Fibroblast of lung (primary cell): ENCODE data around the gene ZNRD2. TPM values are rescaled to one million over a fixed set of nuclear protein-coding genes. Genes with fewer than 3 reads are reported as not detected.

Experiments
- DNase-seq, 2 donors: peaks; one replicate each; pipeline versions ENCODE4 v3.0.0 to v3.0.0-alpha.2; 2010; ENCODE audit warnings: low read depth in 2 of 2
- H2AFZ ChIP-seq: 2 replicates; pipeline ENCODE4 v1.5.1; 2012; ENCODE audit warnings: low read length, control low read depth, inconsistent platforms
- H3K27ac ChIP-seq: 2 replicates; pipeline ENCODE4 v1.5.1; 2011; ENCODE audit warnings: low read length, control low read depth; ENCODE audit not compliant: insufficient read depth
- H3K27me3 ChIP-seq: 2 replicates; pipeline ENCODE4 v1.5.1; 2011; ENCODE audit warnings: mild to moderate bottlenecking, low read length; ENCODE audit not compliant: control insufficient read depth, insufficient read depth
- H3K36me3 ChIP-seq: 2 replicates; pipeline ENCODE4 v1.5.1; 2011; ENCODE audit warnings: low read length; ENCODE audit not compliant: control insufficient read depth, insufficient read depth
- H3K4me1 ChIP-seq: 2 replicates; pipeline ENCODE4 v1.5.1; 2011; ENCODE audit warnings: low read length; ENCODE audit not compliant: control insufficient read depth, insufficient read depth; ENCODE audit errors: extremely low read depth
- H3K4me2 ChIP-seq: 2 replicates; pipeline ENCODE4 v1.5.1; 2011; ENCODE audit warnings: low read length, control low read depth; ENCODE audit not compliant: insufficient read depth; ENCODE audit errors: extremely low read depth
- H3K4me3 ChIP-seq, 4 experiments: fragments of 200-600 bp in 1 of 4; sonication (generic) in 1 of 4; replicated peaks in 1 of 4; 2 replicates each; pipeline ENCODE4 v1.5.1; 2011 to 2016; ENCODE audit warnings: low read length in 4 of 4, low read depth in 3 of 4, mild to moderate bottlenecking in 3 of 4, control low read depth in 2 of 4, inconsistent platforms in 1 of 4, mixed read lengths in 1 of 4; ENCODE audit not compliant: insufficient read depth in 1 of 4; ENCODE audit errors: control extremely low read depth in 1 of 4
- H3K79me2 ChIP-seq: 2 replicates; pipeline ENCODE4 v1.5.1; 2012; ENCODE audit warnings: mild to moderate bottlenecking, low read length, inconsistent platforms; ENCODE audit not compliant: control insufficient read depth, insufficient read depth
- H3K9ac ChIP-seq: 2 replicates; pipeline ENCODE4 v1.5.1; 2011; ENCODE audit warnings: mild to moderate bottlenecking, low read length, control low read depth; ENCODE audit not compliant: insufficient read depth
- H3K9me3 ChIP-seq: 2 replicates; pipeline ENCODE4 v1.5.1; 2012; ENCODE audit warnings: low read depth, low read length; ENCODE audit not compliant: control insufficient read depth, insufficient read depth
- H4K20me1 ChIP-seq: 2 replicates; pipeline ENCODE4 v1.5.1; 2011; ENCODE audit warnings: low read length; ENCODE audit not compliant: control insufficient read depth, insufficient read depth; ENCODE audit errors: extremely low read depth
- EZH2 ChIP-seq: IDR thresholded peaks from 2 replicates; pipeline ENCODE4 v1.5.1; 2012; ENCODE audit warnings: low read length, control low read depth, mild to moderate bottlenecking; ENCODE audit errors: missing control alignments
- polyA plus RNA-seq, 2 donors: library from polyadenylated mRNA; depleted of rRNA in 1 of 2; stranded (reverse) in 1 of 2; unstranded in 1 of 2; fragments of >200 nt; gene quantifications; 2 replicates each; pipeline ENCODE4 v1.2.1, GENCODE V29; 2011 to 2012; ENCODE audit warnings: missing spikeins in 1 of 2
- total RNA-seq: library from RNA; depleted of rRNA; stranded (reverse); fragments of >200 nt; gene quantifications from 2 replicates; pipeline ENCODE4 v1.2.1, GENCODE V29; 2014
- TF ChIP-seq, protein P1 (sequence below), 2 donors: IDR thresholded peaks in 1 of 2; conservative IDR thresholded peaks in 1 of 2; 1 replicate in 1 of 2; 2 replicates in 1 of 2; pipeline ENCODE4 v1.5.1; 2011 to 2012; ENCODE audit warnings: low read length in 2 of 2, control low read depth in 1 of 2, inconsistent platforms in 1 of 2, low read depth in 1 of 2, mild to moderate bottlenecking in 1 of 2

The ZNRD2 gene
- total and polyA plus RNA-seq, 2 donors (not counting 1 experiment from before 2014, with no cell fraction given), result 20.8 to 25.8 TPM

DNA sequence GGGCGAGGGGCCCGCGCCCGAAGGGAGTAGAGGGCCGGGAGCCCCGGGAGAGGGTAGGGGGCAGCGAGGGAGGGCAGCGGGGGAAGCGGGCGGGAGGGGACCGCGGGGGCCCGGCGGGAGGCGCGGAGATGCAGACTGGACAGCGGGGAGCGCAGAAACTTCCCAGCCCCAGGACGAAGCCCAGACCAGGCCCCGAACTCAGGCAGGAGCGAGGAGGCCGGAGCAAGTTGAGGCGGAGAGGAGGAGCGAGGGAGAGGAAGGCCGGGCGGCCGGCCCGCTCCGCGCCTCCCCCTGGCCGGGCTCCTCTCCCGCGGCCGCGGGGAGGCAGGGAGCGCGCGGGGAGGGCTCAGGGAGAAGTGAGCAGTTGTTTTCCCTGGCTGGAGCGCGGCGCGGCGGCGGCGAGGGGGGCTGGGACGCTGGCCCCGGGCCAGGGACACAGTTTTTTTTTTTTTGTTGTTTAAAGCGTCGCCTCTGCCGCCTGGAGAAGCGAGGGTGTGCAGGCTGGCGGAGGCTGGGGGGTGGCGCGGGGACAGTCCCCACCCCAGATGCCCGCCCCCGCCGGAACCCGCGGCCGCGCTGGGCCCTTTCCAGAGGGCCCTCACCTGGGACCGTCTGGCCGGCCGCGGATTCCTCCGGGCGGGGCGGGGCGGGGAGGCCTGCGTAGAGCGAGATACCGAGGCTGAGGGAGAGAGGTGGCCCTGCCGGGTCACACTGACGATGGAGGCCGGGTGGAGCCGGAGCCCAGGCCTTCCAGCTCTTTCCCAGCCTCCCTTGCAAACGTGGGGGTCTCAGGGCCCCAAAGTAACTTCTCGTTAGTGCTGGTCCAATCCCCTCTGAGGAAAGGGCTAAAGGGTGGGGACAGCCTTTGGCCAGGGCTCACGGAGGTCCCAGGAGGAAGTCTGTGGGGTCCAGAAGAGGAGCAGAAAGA, 12.0 kb upstream of the ZNRD2 start, which contains the start of gene LTBP3:
Gene LTBP3, minus strand, starts transcription at position 358 of the 928 bp plus-strand sequence. CDS start 400 bp downstream, outside the sequence.
- TF ChIP-seq, protein P1, sequence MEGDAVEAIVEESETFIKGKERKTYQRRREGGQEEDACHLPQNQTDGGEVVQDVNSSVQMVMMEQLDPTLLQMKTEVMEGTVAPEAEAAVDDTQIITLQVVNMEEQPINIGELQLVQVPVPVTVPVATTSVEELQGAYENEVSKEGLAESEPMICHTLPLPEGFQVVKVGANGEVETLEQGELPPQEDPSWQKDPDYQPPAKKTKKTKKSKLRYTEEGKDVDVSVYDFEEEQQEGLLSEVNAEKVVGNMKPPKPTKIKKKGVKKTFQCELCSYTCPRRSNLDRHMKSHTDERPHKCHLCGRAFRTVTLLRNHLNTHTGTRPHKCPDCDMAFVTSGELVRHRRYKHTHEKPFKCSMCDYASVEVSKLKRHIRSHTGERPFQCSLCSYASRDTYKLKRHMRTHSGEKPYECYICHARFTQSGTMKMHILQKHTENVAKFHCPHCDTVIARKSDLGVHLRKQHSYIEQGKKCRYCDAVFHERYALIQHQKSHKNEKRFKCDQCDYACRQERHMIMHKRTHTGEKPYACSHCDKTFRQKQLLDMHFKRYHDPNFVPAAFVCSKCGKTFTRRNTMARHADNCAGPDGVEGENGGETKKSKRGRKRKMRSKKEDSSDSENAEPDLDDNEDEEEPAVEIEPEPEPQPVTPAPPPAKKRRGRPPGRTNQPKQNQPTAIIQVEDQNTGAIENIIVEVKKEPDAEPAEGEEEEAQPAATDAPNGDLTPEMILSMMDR (conservative IDR thresholded peaks at IDR 0.05 in 1 of 2, IDR thresholded peaks at IDR 0.05 in 1 of 2; ENCODE audit: low read depth in 1 of 2, low read length in 2 of 2), result no peak
- no peak for TF ChIP-seq EZH2
- H3K4me1 ChIP-seq, result peaks cover 45% of the 10 kb centered on the region
- peak within 1 kb of the TSS; percentile 89 for H3K4me2 ChIP-seq

DNA sequence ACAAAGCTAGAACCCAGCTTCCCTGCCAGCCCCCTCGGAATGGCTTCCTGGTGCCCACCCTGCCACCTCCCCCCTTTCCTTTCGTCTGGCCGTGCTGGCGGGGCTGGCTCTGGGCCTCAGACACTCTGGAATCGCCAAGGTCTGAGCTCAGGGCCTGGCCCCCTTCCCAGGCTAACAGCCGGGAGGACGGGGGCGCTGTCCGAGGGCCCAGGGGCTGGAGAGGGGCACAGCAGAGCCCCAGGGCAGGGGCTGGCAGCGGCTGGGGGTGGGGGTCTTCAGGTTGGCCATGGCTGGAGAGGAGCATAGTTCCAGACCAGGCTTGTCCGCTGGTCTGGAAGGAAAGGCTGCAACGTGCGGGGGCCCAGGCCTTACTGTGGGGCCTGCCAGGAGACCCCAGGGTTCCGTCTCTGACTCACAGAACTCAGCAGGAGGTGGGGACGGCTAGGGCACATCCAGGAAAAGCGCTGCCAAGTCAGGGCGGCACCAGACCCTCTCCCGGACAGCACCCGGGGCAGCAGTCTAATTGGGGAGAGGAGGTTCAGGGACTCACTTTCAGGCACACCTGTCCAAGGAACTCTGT, 11.3 kb upstream of the ZNRD2 start:
- H3K4me3 ChIP-seq, result peak overlapping the region in 1 of 4 experiments; percentile 74
- peaks cover 45% of the 10 kb centered on the region for H3K4me1 ChIP-seq

More for the DNA sequence above, 12.0 kb upstream of the ZNRD2 start, which contains the start of gene LTBP3:
- peaks cover 15% of the 10 kb centered on the region for H3K79me2 ChIP-seq
- no peaks in the 10 kb centered on the region for H3K36me3 ChIP-seq
- H4K20me1 ChIP-seq, result no peaks in the 10 kb centered on the region
- H2AFZ ChIP-seq, result no peak within 1 kb of the TSS
- H3K27me3 ChIP-seq, result no peaks in the 10 kb centered on the region
- DNase-seq, result peak; percentile 78 to 82
- H3K9me3 ChIP-seq, result no peaks in the 10 kb centered on the region
- peak within 1 kb of the TSS; percentile 74 for H3K9ac ChIP-seq
- H3K4me3 ChIP-seq, result peak within 1 kb of the TSS; percentile 67 to 80 (median 73)
- peak within 1 kb of the TSS; percentile 68 for H3K27ac ChIP-seq

More for the DNA sequence above, 11.3 kb upstream of the ZNRD2 start:
- Histone ChIP-seq H3K4me2 (peak overlapping the region; percentile 54), H4K20me1 (no peaks in the 10 kb centered on the region), H3K36me3 (no peaks in the 10 kb centered on the region), H3K27ac (peak overlapping the region; percentile 56), H3K79me2 (peaks cover 15% of the 10 kb centered on the region), H3K9ac (no peak overlapping the region), H3K27me3 (no peaks in the 10 kb centered on the region), H3K9me3 (no peaks in the 10 kb centered on the region), H2AFZ (no peak overlapping the region)
- TF ChIP-seq EZH2, result no peak
- TF ChIP-seq, protein P1 (conservative IDR thresholded peaks at IDR 0.05 in 1 of 2, IDR thresholded peaks at IDR 0.05 in 1 of 2; ENCODE audit: low read depth in 1 of 2, low read length in 2 of 2), result no peak
- DNase-seq, result peak; percentile 49 to 73
